NCI-H2107 treated with DMSO at 0.1 percent for 48 hours (cell line): ENCODE data around the gene HSP90B1.
A peak's percentile ranks its signal among the peaks of the same experiment; 100 is the strongest.

Source experiments
- DNase-seq: peaks from one replicate; lab custom pipeline; 2025; ENCODE audit not compliant: unreplicated experiment; lab: John Stamatoyannopoulos, UW

Gene HSP90B1

GRCh38 chr12:103930034-103930786, at the start of gene HSP90B1:
Gene HSP90B1, plus strand, starts transcription at chr12:103930410. Its CDS starts 106 bp downstream, at chr12:103930516.
- DNase-seq = peak; percentile 99

GRCh38 chr12:103881261-103881660, 48.9 kb upstream of the HSP90B1 start:
- no peak for DNase-seq

- DNase-seq = no peak
Measured at GRCh38 chr12:103882861-103883596, 47.2 kb upstream of the HSP90B1 start.

GRCh38 chr12:103883908-103884307, 46.3 kb upstream of the HSP90B1 start:
- DNase-seq = no peak

DNA sequence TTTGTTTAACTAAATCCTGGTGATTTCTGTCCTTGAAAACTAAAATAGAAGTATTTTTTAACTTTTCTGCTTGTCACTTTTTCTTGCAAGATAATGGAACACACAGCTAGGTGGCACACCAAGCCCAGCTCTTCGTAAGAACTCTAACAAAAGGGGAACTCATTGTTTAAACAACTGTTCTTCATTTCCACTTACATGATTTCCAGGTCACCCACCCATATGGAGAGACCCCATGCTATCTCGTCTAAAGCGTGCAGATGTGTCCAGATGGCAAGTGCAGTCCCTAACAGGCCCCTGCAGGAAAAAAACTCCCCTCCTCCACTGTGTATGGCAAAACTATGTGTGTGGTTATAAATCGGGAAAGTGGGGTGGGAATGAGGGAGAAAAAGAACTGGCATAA, 45.9 kb upstream of the HSP90B1 start:
- peak; percentile 24 for DNase-seq

DNA sequence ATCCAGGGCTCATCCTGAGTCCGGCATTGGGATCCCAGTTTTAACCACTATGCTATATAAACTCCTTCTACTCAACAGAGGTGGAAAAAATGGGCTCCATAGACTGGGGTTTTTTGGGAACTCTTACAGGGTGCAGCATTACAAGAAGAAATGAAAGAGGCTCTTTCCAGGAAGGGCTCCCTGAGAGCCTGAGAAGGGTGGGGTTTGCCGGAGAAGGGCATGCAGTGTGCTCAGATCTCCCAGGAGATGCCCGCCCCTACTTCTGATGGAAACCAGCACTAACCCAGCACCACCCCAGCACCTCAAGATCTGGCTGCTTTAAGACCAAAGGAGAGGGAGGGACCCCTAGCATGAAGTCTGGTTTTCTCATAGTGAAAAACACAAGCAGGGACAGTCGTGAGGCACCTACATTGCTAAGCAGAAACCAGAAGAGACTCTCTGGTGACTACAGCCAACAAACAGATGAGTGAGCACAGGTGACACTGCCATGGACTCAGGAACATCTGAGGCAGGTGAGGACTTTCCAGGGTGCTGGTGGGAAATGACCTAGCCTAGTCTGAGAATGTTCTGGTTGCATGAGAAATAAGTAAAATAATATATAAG, 43.9 kb upstream of the HSP90B1 start:
- no peak for DNase-seq

- DNase-seq = no peak
Measured at GRCh38 chr12:103887738-103888137, 42.5 kb upstream of the HSP90B1 start.

- no peak for DNase-seq
Measured at GRCh38 chr12:103897316-103897715, 32.9 kb upstream of the HSP90B1 start.

- peak; percentile 66 for DNase-seq
Measured at GRCh38 chr12:103901518-103902173, 28.6 kb upstream of the HSP90B1 start.

- no peak for DNase-seq
Measured at GRCh38 chr12:103903993-103904392, 26.2 kb upstream of the HSP90B1 start.

- DNase-seq = no peak
Measured at GRCh38 chr12:103905730-103906349, 24.4 kb upstream of the HSP90B1 start.

- no peak for DNase-seq
Measured at GRCh38 chr12:103908246-103908541, 22.0 kb upstream of the HSP90B1 start.

GRCh38 chr12:103908877-103909276, 21.3 kb upstream of the HSP90B1 start:
- no peak for DNase-seq

DNA sequence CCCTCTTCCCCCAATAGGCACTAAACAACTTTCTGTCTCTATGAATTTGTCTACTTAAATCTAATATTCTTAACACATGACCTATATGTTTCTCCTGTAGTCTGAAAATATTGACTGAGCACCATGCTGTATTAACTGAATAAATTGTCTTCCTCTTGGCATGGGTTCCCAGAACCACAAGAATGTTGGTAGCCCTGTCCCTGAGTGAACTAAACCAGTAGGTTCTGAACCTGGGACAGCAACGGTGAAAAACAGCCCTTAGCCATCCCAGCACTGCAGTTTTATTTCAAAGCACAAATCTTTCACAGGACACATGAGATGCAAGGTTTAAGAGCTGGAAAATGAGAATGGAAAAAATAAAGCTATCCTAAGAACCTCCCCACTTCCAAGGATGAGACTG, 20.4 kb upstream of the HSP90B1 start:
- no peak for DNase-seq

GRCh38 chr12:103912069-103912468, 18.1 kb upstream of the HSP90B1 start:
- DNase-seq = no peak

- no peak for DNase-seq
Measured at GRCh38 chr12:103913100-103913499, 17.1 kb upstream of the HSP90B1 start.

- DNase-seq = peak; percentile 44
Measured at GRCh38 chr12:103915306-103915705, 14.9 kb upstream of the HSP90B1 start.

- no peak for DNase-seq
Measured at GRCh38 chr12:103917873-103918272, 12.3 kb upstream of the HSP90B1 start.

DNA sequence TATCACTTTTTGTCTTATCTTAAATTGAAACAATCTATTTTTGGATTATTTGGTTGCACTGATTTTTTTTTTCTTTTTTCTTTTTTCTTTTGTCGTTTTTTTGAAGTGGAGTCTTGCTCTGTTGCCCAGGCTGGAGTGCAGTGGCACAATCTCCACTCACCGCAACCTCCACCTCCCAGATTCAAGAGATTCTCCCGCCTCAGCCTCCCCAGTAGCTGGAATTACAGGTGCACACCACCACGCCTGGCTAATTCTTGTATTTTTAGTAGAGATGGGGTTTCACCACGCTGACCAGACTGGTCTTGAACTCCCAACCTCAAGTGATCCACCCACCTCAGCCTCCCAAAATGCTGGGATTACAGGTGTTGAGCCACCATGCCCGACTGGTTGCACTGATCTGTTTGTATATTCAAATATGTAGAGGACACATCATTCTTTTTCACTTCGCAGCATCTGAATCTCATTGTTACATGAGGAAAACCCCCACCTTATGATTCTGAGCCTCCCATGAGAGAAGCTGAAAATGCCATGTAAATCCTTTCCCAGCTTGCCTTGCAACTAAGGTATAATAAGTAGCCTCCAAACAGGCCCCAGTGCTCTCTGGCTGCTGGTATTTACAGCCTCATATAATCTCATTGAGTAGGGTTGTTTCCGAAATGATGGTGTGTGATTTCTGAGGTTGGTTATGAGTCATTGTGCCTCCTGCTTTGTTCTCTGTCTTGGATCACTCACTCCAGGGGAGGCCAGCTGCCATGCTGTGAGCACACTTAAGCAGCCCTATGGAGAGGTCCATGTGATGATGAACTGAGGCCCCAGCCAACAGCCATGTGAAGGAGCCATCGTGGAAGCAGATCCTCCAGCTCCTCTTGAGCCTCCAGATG, 5.2 kb upstream of the HSP90B1 start:
- DNase-seq = peak; percentile 69

DNA sequence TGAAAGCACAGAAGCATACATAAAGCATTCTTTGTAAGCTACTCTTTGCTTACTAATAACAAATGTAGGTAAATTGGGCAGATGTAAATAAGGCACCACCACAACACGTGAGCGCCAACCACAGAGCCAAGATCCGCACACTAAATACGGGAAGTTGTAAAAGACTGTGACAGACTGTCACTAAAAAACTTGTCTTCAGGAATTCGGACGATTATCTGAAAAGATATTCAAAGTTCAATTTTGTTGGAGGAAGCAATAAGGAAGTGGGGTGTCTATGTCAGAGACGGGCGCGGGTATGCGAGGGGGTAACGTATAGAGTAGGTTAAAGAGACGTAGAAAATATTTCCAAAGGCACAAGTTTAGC, 1.5 kb upstream of the HSP90B1 start:
- no peak for DNase-seq
